ENCODE measurements around the gene MISP. TPM values are rescaled to one million over a fixed set of nuclear protein-coding genes. Genes with fewer than 3 reads are reported as not detected.

MISP gene
- total and polyA plus RNA-seq, 2 of the 13 experiments (the other 11 are each of a cell fraction or from before 2014, with no cell fraction given) = 0.67 to 1.3 TPM

GRCh38 chr19:703651-704446 is 47.1 kb upstream of the MISP start (continued):
- TF ChIP-seq YEATS2 (CRISPR knock-in tag; IDR thresholded peaks at IDR 0.05; ENCODE audit: borderline replicate concordance) (peak; percentile 2; the same call in 1 of the 2 replicates), TGIF2 (CRISPR knock-in tag; IDR thresholded peaks at IDR 0.05) (peak; percentile 32; the same call in 1 of the 2 replicates), SALL1 (CRISPR knock-in tag; IDR thresholded peaks at IDR 0.05) (peak; percentile 60; the same call in 1 of the 2 replicates), KLF13 (CRISPR knock-in tag; IDR thresholded peaks at IDR 0.05) (no peak), ELF1 (CRISPR knock-in tag; IDR thresholded peaks at IDR 0.05) (peak; percentile 88), ZFP62 (CRISPR knock-in tag; IDR thresholded peaks at IDR 0.05) (0 out of 2 replicates have a peak, but pooled peaks have one; percentile 28), POLR2G (IDR thresholded peaks at IDR 0.05; ENCODE audit: low read depth, low read length) (peak; percentile 60), JUND (CRISPR knock-in tag; IDR thresholded peaks at IDR 0.05) (0 out of 2 replicates have a peak, but pooled peaks have one; percentile 44), ZNF430 (CRISPR knock-in tag; IDR thresholded peaks at IDR 0.05) (0 out of 2 replicates have a peak, but pooled peaks have one; percentile 3), ETV6 (CRISPR knock-in tag; conservative IDR thresholded peaks at IDR 0.05) (no peak), ZNF414 (CRISPR knock-in tag; IDR thresholded peaks at IDR 0.05) (peak; percentile 66; the same call in 1 of the 2 replicates), NFKB2 (CRISPR knock-in tag; IDR thresholded peaks at IDR 0.05; ENCODE audit: borderline replicate concordance) (peak; percentile 72; the same call in 1 of the 2 replicates), ZNF263 (CRISPR knock-in tag; IDR thresholded peaks at IDR 0.05) (peak; percentile 74), GATAD2A (CRISPR knock-in tag; IDR thresholded peaks at IDR 0.05) (peak; percentile 43; the same call in 1 of the 2 replicates), HCFC1 (IDR thresholded peaks at IDR 0.05; ENCODE audit: low read depth, low read length) (peak; percentile 13; the same call in 1 of the 2 replicates), ZNF792 (CRISPR knock-in tag; IDR thresholded peaks at IDR 0.05) (peak; percentile 35; the same call in 1 of the 2 replicates), SRSF1 (optimal IDR thresholded peaks at IDR 0.05; ENCODE audit: low read depth, low read length) (peak; percentile 1)
- TF ChIP-seq, protein P1, sequence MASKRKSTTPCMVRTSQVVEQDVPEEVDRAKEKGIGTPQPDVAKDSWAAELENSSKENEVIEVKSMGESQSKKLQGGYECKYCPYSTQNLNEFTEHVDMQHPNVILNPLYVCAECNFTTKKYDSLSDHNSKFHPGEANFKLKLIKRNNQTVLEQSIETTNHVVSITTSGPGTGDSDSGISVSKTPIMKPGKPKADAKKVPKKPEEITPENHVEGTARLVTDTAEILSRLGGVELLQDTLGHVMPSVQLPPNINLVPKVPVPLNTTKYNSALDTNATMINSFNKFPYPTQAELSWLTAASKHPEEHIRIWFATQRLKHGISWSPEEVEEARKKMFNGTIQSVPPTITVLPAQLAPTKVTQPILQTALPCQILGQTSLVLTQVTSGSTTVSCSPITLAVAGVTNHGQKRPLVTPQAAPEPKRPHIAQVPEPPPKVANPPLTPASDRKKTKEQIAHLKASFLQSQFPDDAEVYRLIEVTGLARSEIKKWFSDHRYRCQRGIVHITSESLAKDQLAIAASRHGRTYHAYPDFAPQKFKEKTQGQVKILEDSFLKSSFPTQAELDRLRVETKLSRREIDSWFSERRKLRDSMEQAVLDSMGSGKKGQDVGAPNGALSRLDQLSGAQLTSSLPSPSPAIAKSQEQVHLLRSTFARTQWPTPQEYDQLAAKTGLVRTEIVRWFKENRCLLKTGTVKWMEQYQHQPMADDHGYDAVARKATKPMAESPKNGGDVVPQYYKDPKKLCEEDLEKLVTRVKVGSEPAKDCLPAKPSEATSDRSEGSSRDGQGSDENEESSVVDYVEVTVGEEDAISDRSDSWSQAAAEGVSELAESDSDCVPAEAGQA (IDR thresholded peaks at IDR 0.05; ENCODE audit: low read depth) = no peak
- TF ChIP-seq, protein P1 (CRISPR knock-in tag; IDR thresholded peaks at IDR 0.05; ENCODE audit: borderline replicate concordance) = no peak
- TF ChIP-seq, protein P2, sequence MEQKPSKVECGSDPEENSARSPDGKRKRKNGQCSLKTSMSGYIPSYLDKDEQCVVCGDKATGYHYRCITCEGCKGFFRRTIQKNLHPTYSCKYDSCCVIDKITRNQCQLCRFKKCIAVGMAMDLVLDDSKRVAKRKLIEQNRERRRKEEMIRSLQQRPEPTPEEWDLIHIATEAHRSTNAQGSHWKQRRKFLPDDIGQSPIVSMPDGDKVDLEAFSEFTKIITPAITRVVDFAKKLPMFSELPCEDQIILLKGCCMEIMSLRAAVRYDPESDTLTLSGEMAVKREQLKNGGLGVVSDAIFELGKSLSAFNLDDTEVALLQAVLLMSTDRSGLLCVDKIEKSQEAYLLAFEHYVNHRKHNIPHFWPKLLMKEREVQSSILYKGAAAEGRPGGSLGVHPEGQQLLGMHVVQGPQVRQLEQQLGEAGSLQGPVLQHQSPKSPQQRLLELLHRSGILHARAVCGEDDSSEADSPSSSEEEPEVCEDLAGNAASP (CRISPR knock-in tag; IDR thresholded peaks at IDR 0.05; ENCODE audit: borderline replicate concordance) = peak; percentile 47; the same call in 1 of the 2 replicates
- TF ChIP-seq, protein P3, sequence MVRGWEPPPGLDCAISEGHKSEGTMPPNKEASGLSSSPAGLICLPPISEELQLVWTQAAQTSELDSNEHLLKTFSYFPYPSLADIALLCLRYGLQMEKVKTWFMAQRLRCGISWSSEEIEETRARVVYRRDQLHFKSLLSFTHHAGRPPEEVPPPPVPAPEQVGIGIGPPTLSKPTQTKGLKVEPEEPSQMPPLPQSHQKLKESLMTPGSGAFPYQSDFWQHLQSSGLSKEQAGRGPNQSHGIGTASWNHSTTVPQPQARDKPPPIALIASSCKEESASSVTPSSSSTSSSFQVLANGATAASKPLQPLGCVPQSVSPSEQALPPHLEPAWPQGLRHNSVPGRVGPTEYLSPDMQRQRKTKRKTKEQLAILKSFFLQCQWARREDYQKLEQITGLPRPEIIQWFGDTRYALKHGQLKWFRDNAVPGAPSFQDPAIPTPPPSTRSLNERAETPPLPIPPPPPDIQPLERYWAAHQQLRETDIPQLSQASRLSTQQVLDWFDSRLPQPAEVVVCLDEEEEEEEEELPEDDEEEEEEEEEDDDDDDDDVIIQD (CRISPR knock-in tag; IDR thresholded peaks at IDR 0.05; ENCODE audit: low read depth) = 0 out of 2 replicates have a peak, but pooled peaks have one; percentile 63

All from HepG2 (cell line).